Bronchial epithelial cell (primary cell): ENCODE results near the gene MSANTD2. TPM values are rescaled to one million over a fixed set of nuclear protein-coding genes. Genes with fewer than 3 reads are reported as not detected.

Experiments
- DNase-seq: peaks from one replicate; pipeline ENCODE4 v3.0.0-alpha.2; 2010; ENCODE audit warnings: low read depth
- FAIRE-seq: peaks from 2 replicates; lab custom pipeline; 2011; peaks lifted over from hg19 to GRCh38; lab: Jason Lieb, UNC
- H3K27me3 ChIP-seq: 2 replicates; pipeline ENCODE4 v1.5.1; 2011; ENCODE audit warnings: low read length; ENCODE audit not compliant: control insufficient read depth, insufficient read depth
- H3K36me3 ChIP-seq: 2 replicates; pipeline ENCODE4 v1.5.1; 2011; ENCODE audit warnings: low read length; ENCODE audit not compliant: control insufficient read depth, insufficient read depth
- H3K4me3 ChIP-seq: 2 replicates; pipeline ENCODE4 v1.5.1; 2011; ENCODE audit warnings: mild to moderate bottlenecking, low read depth, low read length, control low read depth
- CTCF ChIP-seq: IDR thresholded peaks from 2 replicates; pipeline ENCODE4 v1.5.1; 2011; ENCODE audit warnings: mild to moderate bottlenecking, moderate library complexity, low read length, control low read depth, inconsistent platforms; ENCODE audit not compliant: insufficient read depth, severe bottlenecking
- total RNA-seq: library from RNA; depleted of rRNA; stranded (reverse); fragments of >200 nt; gene quantifications from 2 replicates; pipeline ENCODE4 v1.2.1, GENCODE V29; 2014

The MSANTD2 gene
- total RNA-seq, 1 donor from 2014 or later, result 2.9 TPM

GRCh38 chr11:124838805-124839127 is 38.6 kb upstream of the MSANTD2 start:
- DNase-seq, result no peak
- no peak for TF ChIP-seq CTCF
- H3K27me3 ChIP-seq, result peaks cover 38% of the 10 kb centered on the region
- no peaks in the 10 kb centered on the region for H3K36me3 ChIP-seq
- no peak overlapping the region for H3K4me3 ChIP-seq
- FAIRE-seq, result no peak

GRCh38 chr11:124837491-124837856 is 37.3 kb upstream of the MSANTD2 start:
- Histone ChIP-seq H3K4me3 (no peak overlapping the region), H3K27me3 (peaks cover 27% of the 10 kb centered on the region), H3K36me3 (no peaks in the 10 kb centered on the region)
- peak; percentile 84 for DNase-seq
- peak; percentile 64 for TF ChIP-seq CTCF
- FAIRE-seq, result no peak

GRCh38 chr11:124835918-124836317 is 35.7 kb upstream of the MSANTD2 start:
- Histone ChIP-seq H3K36me3 (no peaks in the 10 kb centered on the region), H3K4me3 (no peak overlapping the region), H3K27me3 (peaks cover 19% of the 10 kb centered on the region)
- no peak for FAIRE-seq
- no peak for DNase-seq
- no peak for TF ChIP-seq CTCF

GRCh38 chr11:124834526-124835180 is 34.4 kb upstream of the MSANTD2 start:
- Histone ChIP-seq H3K27me3 (peaks cover 10% of the 10 kb centered on the region), H3K4me3 (no peak overlapping the region), H3K36me3 (no peaks in the 10 kb centered on the region)
- FAIRE-seq, result no peak
- TF ChIP-seq CTCF, result no peak
- DNase-seq, result peak; percentile 5

- TF ChIP-seq CTCF, result no peak
- peaks cover 3% of the 10 kb centered on the region for H3K27me3 ChIP-seq
- peak; percentile 75 for DNase-seq
Observed at GRCh38 chr11:124832571-124832970, 32.4 kb upstream of the MSANTD2 start.

GRCh38 chr11:124831897-124832296 is 31.7 kb upstream of the MSANTD2 start:
- H3K27me3 ChIP-seq, result peaks cover 3% of the 10 kb centered on the region
- no peak for TF ChIP-seq CTCF
- DNase-seq (no peak), FAIRE-seq (no peak)
- H3K4me3 ChIP-seq, result no peak overlapping the region
- H3K36me3 ChIP-seq, result no peaks in the 10 kb centered on the region

More at GRCh38 chr11:124832571-124832970, 32.4 kb upstream of the MSANTD2 start:
- Histone ChIP-seq H3K36me3 (no peaks in the 10 kb centered on the region), H3K4me3 (no peak overlapping the region)
- no peak for FAIRE-seq
